ENCODE measurements around the gene SORBS1.

The SORBS1 gene

DNA sequence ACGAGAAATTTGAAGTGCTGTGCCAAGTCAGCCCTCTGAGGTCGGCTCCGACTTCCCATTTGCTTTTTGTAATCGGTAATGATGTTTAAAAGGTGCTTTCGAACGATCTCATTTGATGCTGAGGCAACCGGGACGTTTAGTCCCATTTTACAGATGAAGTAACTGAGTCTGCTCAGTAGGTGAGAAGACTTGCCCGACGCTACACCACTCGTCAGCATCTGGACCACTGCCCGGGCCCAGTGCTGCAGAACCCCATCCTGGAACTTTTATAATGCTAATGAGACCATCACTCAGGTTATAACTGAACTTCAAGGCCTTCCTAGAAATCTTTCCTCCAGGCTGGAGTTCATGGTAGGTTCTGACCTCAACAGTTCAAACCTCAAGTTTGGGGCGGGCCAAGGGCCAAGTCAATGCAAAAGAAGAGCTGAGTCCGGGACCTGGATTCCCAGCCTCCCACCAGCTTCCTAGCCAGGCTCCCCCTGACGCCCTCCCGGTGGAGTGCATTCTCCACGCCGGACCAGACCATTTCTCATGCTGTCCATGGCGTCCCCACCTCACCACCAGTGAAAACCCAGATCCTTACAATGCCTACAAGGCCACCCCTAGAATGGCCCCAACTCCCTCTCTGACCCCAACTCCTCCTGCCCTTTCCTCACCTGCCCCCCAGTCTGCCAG lies 269.7 kb downstream of the SORBS1 start:
- ChIA-PET POLR2A (no interaction called here), CTCF (interaction anchor here (1.2 to 1.6 kb wide), 3 partner anchors 13 to 48 kb away, joined by 3 to 6 read pairs (median 4); no protein-coding TSS in a partner anchor)
- TF ChIP-seq CTCF (IDR thresholded peaks at IDR 0.05; ENCODE audit: control extremely low read depth, extremely low read depth, low read depth, missing control alignments): no peak

GRCh38 chr10:95290461-95291364 lies 270.5 kb downstream of the SORBS1 start, which contains the start of gene PDLIM1:
Gene PDLIM1, minus strand, starts transcription at chr10:95291003. Its CDS starts 88 bp downstream, at chr10:95290915.
- DNase-seq (ENCODE audit: extremely low spot score): peak; percentile 89
- TF ChIP-seq CTCF (IDR thresholded peaks at IDR 0.05; ENCODE audit: control extremely low read depth, extremely low read depth, low read depth, missing control alignments): peak; percentile 33
- ChIA-PET CTCF (interaction anchor here (1.2 to 1.6 kb wide), 2 partner anchors 12 to 44 kb away, joined by 4 to 6 read pairs; no protein-coding TSS in a partner anchor), POLR2A (no interaction called here)

More for the DNA sequence above, 269.7 kb downstream of the SORBS1 start:
- no peak for DNase-seq (ENCODE audit: extremely low spot score)

- no peak for DNase-seq (ENCODE audit: extremely low spot score)
- CTCF ChIA-PET: interaction anchor here (1.0 to 6.2 kb wide), 4 partner anchors 11 to 74 kb away, joined by 6 to 47 read pairs (median 26); no protein-coding TSS in a partner anchor
- POLR2A ChIA-PET: no interaction called here
- TF ChIP-seq CTCF (IDR thresholded peaks at IDR 0.05; ENCODE audit: control extremely low read depth, extremely low read depth, low read depth, missing control alignments): no peak
These were observed 271.2 kb downstream of the SORBS1 start for GRCh38 chr10:95289921-95290421.

DNA sequence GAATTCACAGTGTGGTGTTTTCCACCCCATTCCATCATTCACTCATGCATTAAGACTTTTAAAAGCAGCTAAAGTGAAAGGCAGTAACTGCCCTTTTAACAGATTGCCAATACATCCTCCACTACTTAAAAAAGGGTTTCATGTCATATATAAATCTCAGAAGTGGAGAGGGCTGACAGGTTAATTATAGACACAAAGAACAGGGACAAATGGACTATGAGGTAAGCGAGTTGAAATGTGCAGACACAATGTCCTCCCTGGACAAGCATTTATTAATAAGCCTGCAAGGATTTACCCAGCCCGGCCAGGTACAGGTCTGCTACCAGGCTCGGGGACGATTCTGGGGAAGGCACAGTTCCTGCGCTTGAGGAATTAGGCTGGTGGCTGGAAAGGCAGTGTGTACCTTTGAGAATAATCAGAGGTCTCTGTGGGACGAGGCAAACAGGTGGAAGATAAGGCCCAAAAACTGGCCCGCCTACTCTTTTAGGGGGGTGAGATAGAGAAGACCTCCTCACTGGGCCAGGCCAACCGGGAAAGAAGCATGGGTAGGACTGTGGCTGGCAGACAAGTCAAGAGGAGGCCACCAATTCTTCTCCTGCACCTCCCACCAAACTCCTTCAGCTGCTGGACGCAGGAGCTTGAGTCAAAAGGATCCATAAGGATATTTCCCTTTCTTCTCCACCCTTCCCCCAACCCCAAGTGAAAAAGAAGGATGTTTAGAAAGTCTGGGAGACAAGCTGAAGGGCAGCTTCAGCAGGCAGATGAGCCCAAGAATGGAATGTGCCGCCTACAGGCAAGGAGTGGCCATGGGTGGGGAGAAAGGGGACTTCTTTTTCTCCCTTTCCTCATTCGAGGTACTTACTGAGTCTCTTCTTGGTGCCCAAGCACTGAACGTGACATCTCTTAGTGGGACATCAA lies 271.9 kb downstream of the SORBS1 start:
- DNase-seq (ENCODE audit: extremely low spot score): peak; percentile 34
- CTCF ChIA-PET: interaction anchor here (0.7 to 6.2 kb wide), 8 partner anchors 10 to 74 kb away, joined by 3 to 47 read pairs (median 4); no protein-coding TSS in a partner anchor

DNA sequence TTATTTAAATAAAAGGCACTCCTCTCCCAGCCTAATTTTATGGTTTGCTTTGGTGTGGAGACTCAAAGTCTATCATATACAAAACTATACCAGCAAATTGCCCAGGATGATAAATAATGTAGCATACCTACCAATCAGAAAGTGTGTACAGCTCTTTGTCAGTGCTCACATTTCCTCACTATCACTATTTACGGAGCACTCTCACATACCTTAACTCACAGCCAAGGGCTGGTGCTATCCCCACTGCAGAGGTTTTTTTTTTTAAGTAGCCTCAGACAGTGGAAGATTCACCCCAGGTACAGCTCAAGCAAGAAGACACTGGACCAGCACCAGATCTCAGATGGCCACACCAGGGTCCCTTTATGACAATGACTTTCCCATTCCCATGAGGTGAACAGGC lies 272.9 kb downstream of the SORBS1 start:
- CTCF ChIA-PET: interaction anchor here (0.8 to 6.2 kb wide), 7 partner anchors 11 to 85 kb away, joined by 3 to 47 read pairs (median 4); no protein-coding TSS in a partner anchor
- no peak for DNase-seq (ENCODE audit: extremely low spot score)
- no peak for TF ChIP-seq CTCF (IDR thresholded peaks at IDR 0.05; ENCODE audit: control extremely low read depth, extremely low read depth, low read depth, missing control alignments)
- POLR2A ChIA-PET: interaction anchor here (0.6 kb wide), 1 partner anchor 11 kb away, joined by 3 read pairs; no protein-coding TSS in a partner anchor

More for the DNA sequence above, 271.9 kb downstream of the SORBS1 start:
- TF ChIP-seq CTCF (IDR thresholded peaks at IDR 0.05; ENCODE audit: control extremely low read depth, extremely low read depth, low read depth, missing control alignments): peak; percentile 35
- POLR2A ChIA-PET: no interaction called here
